ENCODE data around the gene GFRA3.

GRCh38 chr5:138257583-138257982 is 16.8 kb downstream of the GFRA3 start:
- no peak for TF ChIP-seq POLR2A (IDR thresholded peaks at IDR 0.05)
- TF ChIP-seq CTCF (IDR thresholded peaks at IDR 0.05) = no peak

Measured in uterus (tissue), 2 donors.